GM12874 (cell line): Measurements from ENCODE around the gene OR52A1.

Source experiments
- TF ChIP-seq, protein P1 (sequence below): IDR thresholded peaks from 2 replicates; pipeline ENCODE4 v1.5.1; 2011; ENCODE audit warnings: low read depth, mild to moderate bottlenecking, control low read depth, low read length, moderate library complexity; ENCODE audit not compliant: insufficient read depth

OR52A1 gene

DNA sequence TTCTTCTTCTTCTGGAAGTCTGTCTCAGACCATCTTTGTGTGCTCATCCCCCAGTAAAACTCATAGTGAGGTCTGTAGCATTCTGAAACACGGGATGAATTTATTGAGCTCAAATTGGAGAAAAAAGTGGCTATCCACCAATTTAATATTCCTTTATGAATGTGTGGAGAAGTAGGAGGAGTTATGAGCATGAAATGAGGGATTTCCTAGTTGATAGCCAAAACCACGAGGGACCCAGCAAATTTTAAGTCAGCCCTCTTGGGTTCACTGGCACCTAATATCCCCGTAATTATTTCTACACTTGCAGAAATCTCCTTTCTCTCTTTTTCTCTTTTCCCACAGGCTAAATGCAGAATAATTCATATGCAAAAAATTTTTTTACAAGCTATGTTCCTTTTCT is at the start of gene OR52A1:
OR52A1 (minus strand) TSS at position 101 of the 400 bp plus-strand sequence. CDS start 2,388 bp downstream, outside the sequence.
- TF ChIP-seq, protein P1, sequence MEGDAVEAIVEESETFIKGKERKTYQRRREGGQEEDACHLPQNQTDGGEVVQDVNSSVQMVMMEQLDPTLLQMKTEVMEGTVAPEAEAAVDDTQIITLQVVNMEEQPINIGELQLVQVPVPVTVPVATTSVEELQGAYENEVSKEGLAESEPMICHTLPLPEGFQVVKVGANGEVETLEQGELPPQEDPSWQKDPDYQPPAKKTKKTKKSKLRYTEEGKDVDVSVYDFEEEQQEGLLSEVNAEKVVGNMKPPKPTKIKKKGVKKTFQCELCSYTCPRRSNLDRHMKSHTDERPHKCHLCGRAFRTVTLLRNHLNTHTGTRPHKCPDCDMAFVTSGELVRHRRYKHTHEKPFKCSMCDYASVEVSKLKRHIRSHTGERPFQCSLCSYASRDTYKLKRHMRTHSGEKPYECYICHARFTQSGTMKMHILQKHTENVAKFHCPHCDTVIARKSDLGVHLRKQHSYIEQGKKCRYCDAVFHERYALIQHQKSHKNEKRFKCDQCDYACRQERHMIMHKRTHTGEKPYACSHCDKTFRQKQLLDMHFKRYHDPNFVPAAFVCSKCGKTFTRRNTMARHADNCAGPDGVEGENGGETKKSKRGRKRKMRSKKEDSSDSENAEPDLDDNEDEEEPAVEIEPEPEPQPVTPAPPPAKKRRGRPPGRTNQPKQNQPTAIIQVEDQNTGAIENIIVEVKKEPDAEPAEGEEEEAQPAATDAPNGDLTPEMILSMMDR: no peak

DNA sequence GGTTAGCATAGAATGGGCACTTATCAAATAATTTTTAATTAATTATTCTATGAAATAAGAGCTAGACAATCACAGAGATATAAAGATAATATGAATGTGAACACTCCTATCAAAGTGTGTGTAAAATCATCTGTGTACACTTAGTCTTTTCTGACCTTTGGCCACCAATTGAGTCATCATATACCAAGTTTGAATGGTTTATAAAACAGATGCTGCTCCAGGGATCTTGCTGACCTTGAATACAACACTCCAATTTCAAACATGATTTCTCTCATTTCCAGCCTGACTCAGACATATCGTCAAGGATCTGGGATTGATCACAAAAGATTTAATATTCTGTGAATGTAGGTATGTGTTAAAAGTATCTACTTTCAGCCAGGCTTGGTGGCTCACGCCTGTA is 48.8 kb upstream of the OR52A1 start:
- TF ChIP-seq, protein P1: no peak

DNA sequence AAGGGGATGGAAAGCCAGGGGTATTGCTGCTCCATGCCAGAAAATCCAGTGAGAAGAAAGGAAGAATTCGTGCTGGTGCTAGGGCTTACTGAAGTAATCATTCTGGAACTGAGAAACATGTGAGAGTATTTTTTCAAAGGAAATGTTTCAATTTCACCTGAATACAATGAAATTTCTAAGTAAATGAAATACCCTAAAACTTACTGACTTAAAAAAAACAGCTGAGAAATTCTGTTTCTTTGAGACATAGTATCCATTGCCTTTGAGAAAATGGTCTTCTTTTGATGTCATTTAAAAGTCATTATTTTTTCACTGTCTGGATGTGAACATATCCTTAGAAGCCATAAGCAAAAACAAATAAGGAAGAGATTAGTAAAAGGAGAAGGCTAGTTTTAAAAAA is 46.0 kb upstream of the OR52A1 start, which contains the start of gene OR51V1:
OR51V1 (minus strand) TSS at position 101 of the 400 bp plus-strand sequence; CDS start at position 101, 0 bp downstream.
- TF ChIP-seq, protein P1: no peak

DNA sequence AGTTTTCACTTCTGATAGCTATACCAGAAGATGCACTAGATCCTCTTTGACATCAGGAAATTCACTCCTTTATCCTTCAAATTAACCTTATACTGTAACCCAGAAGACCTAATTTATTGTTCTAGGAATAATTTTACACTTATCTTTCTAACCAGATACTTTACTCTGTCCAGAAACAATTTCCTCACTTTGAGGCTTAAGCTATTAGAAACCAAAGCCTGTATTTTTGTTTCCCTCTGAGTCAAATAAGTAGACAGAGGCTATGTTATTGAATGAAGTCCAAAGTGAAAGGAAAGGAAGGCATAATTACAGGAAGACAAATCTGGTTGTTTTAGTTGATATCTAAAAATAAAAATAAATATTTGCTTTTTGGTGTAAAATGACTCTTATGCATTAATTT is 43.7 kb upstream of the OR52A1 start:
- TF ChIP-seq, protein P1: no peak

DNA sequence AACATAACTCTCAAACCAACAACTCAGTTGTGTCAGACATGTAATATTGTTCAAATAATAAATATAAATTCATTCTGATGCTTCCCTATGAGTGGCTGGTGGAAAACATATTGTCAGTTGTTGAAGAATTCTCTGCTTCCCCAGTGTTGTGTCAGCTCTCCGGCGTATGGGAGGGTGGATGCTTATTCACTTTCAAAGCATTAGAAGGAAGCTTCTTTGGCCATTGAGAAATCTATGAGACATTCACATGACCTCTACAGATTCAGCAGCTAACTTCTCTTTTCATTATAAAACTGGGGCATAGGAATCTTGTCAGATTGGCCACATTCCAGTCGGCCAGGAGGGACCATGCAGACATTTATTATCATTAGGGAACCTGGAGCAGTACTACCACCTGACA is 43.0 kb upstream of the OR52A1 start:
- TF ChIP-seq, protein P1: no peak

DNA sequence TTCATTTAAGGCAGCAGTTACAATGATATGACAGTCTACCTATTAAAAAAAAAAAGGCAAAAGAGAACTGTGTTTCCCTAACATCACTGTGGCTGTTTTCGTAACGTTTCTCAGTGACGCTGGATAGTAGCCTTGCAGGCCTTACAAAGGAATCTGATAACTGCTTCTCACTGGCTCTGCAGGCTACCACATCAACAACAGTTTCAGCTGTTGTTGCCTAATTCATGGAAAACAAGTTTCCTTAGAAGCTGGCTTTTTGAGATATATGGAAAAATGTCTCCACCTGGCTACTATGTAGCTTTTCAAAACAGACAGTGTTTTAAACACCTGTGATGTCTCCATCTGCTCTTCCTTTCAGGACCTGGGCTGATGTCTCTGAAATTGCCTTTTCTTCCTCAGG is 42.2 kb upstream of the OR52A1 start:
- TF ChIP-seq, protein P1: no peak

DNA sequence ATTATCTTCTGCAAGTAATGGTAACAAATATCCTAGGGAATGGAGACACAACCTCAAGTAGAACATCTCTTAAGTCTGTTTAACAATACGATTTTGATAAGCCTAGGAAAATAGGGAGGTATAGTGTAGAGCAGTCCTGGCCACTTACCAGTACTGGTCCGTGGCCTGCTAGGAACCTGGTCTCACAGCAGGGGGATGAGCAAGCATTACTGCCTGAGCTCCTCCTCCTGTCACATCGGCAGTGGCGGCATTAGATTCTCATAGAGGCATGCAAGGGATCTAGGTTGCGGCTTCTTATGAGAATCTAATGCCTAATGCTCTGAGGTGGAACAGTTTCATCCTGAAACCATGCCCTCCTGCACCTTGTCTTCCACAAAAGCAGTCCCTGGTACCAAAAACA is 41.5 kb upstream of the OR52A1 start:
- TF ChIP-seq, protein P1: no peak
